ENCODE data around the gene TMEM231.
"Not testable (repeated sequence)": the region's sequence is repeated elsewhere in the genome, so short reads cannot be mapped to it uniquely, and the experiment has no call there.

The TMEM231 gene

DNA sequence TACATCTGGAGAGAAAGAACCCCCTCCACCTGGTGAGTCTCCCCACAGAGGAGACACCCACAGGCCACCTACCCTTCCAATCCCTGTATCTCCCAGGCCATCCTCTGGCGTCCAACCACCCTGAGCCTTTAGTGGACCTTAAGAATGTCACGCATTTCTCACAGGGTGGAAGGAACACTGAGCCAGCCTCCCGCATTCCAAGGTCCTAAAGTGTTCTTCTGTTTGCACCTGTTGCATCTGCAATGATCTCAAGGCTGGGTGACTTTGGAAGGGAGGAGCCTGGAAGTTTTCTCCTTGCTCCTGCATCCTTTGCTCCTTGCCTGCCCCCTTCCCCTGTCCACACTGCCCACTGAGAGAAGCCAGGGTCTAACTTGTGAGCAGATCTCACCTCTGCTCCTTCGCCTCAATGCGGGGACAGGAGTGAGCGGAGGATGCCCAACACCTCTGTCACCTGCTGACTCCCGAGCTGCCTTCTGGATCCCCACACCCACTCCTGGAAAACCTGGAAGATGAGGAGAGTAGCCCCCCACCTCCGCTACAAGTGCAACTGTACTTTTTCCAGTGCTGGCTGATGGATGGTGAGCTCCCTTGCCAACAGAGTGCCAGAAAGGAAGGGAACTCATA, 23.8 kb downstream of the TMEM231 start:
- DNase-seq (ENCODE audit: low spot score): no peak

DNA sequence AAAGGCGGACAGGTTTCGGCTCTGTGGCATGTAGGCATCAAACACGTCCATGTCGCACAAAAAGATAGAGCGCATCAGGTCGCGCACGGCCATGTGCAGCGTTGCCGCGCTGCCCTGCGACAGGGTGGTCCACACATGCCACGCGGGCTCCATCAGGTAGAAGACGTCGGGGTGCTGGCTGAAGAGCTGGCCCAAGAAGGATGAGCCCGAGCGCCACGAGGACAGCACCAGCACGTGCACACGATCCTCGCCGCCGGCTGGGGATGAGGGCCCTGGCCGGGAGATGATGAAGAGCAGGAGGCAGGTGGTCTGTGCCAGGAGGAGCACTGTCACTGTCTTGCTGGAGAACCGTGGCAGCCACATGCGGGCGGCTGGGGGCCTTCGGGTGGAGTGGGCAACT, 26.1 kb downstream of the TMEM231 start:
- DNase-seq (ENCODE audit: low spot score): no peak

DNA sequence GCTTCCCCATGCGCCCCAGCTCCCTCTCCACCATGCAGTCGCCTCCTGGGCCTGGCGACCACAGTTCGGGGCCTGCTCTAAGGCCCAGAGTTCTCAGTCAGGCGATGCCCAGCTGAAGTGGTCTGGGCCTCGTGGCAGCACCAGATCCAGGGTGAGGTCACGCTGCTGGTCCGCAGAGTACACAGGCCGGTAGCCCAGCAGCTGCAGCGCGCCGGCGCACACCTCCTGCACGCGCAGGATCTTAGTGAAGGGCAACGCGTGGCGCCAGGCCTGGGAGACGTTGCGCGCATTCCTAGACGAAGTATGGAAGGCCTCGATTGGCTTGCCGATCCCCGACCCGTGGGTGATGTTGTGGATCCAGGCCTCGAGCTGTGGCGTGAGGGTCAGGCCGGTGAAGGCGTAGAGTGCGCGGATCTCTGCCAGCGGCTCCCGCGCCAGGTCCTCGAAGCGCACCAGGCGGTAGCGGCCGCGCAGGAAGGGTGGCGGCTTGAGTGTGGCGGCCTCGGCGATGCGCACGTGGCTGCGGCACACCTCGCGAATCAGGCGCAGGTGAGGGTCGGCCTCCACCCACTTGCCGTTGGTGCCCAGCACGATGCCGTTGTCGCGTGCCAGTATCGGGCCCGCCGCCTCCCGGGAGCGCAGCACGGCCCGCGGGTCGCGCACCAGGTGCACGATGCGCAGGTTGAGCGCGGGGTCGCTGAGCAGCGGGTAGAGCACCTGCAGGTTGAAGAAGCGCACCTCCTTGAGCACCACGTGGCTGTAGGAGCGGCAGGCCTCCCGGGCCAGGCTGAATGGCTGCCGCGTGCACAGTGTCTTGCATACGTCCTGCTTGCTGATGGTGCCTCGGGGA, 26.8 kb downstream of the TMEM231 start:
- no peak for DNase-seq (ENCODE audit: low spot score)

DNA sequence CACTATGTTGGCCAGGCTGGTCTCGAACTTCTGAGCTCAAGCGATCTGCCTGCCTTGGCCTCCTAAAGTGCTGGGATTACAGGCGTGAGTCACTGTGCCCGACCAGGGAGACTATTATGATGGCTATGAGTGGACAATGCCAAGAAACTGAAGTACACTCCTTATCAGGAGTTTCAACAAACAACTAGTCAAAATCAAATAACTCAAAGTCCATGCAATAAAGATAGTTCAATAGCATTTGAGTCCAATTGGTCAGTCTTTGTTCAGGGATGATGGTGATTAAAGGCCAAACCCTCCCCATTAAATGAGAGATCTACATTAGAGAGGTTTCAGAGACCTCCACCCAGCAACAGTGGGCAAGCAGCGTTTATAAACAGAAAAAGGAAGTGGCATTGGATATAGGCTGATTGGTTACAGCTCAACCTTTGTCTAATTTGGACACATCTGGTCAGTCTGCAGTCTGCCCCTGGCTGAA, 28.2 kb downstream of the TMEM231 start:
- DNase-seq (ENCODE audit: low spot score): no peak

DNA sequence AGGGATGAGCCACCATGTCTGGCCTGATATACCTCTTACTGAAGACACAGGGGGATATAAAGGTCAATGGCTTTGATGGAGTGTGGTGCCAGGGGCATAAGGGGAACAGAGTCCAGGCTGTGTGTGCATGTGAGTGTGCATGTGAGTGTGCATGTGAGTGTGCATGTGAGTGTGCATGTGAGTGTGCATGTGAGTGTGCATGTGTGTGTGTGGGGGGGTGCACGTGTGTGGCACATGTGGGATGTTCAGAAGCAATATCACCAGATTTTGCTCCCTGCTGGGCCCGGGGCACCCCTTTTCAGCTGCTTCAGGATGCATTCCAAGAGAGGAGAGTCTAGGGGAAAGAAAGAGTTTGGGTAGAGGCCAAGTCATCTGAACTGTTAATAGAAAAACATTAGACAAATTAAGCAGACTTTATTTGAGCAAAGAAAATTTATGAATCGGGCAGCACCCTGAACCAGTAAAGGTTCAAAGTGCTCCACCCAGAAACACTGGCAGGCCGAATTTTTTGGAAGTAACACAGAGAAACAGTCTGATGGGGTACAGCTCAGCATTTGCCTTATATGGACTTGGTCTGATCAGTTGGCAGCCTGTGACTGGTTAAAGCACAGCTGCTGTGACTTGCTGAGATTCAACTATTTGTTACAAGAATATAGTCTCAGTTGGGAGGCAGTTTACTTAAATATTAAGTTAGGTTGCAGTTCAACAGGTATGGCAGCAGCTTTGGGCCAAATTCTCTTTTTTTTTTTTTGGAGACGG, 29.8 kb downstream of the TMEM231 start:
- no peak for DNase-seq (ENCODE audit: low spot score)

DNA sequence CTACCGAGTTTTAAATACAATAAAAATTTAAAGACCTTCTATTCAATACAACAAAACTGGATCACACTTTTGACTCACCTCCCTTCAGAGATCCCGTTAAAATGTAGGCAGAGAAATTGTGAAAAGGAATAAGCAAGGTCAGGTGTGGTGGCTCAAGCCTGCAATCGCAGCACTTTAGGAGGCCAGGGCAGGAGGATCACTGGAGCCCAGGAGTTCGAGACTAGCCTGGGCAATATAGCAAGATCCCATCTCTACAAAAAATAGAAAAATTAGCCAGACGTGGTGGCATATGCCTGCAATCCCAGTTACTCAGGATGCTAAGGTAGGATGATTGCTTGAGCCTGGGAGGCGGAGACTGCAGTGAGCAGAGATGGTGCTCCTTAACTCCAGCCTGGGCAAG, 36.9 kb downstream of the TMEM231 start:
- no peak for DNase-seq (ENCODE audit: low spot score)

DNA sequence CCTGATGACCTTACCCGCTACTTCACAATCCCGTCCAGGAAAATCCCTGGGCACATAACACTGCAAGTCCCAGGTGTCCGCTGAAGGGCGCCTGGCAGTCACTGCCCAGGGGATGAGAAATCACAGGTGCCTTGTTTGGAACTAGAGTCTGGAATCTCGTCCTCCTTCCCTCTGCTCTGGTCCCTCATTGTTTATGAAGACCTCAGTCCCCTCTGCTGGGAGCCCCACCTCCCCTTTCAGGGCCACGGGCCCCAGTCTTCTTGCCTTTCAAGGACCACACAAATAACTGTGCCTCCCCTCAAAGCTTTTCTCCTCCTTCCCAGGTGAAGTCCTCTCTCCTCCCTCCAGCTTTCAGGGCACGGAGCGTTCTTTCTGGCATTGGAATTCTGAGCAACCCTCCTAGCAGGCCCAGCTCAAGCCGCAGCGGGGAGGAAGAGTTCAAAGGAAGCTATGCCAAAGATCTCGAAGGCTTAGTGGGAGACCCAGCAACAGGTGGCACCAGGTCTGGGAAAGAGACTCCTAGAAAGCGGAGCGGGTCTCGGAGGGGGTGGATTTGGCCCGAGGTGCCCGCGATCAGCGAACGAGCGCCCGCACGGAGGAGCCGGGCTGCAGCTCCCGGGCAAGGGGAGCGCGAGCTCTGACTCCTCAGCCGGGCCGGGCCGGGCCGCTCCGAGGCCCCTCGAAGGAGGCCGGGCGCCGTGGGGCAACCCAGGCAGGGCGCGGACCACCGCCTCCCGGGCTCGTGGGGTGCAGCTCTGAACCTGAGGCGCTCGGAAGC, 39.7 kb downstream of the TMEM231 start:
- not testable (repeated sequence) for DNase-seq (ENCODE audit: low spot score)

DNA sequence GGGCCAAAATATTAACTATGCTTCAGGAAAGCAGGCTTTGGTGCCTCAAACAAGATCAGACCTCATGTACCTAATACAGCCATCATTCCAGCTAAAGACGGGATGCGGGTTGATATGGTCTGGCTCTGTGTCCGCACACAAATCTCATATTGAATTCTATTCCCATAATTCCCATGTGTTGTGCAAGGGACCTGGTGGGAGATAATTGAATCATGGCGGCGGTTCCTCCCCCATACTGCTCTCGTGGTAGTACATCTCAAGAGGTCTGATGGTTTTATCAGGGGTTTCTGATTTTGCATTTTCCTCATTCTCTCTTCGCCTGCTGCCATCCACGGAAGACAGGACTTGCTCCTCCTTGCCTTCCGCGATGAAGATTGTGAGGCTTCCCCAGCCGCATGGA, 41.8 kb downstream of the TMEM231 start:
- no peak for DNase-seq (ENCODE audit: low spot score)

DNA sequence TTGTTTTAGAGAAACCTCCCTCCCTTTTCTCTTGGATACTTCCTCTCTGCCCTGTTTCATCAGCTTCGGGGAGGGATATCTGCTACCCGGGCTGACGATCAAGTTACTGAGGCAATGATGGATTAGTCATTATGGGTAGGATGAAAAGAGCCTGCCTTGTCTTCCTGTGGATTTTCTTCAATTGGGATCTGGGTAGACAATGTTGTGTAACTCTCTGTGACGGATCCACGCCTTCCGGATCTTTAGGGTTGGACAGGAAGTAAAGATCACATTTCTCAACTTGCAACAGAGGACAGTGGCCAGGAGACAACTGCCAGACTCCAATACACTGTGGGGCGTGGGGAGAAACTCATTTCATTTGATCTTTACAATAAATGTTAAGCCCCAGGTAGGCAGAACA, 49.5 kb downstream of the TMEM231 start:
- peak; percentile 35 for DNase-seq (ENCODE audit: low spot score)

DNA sequence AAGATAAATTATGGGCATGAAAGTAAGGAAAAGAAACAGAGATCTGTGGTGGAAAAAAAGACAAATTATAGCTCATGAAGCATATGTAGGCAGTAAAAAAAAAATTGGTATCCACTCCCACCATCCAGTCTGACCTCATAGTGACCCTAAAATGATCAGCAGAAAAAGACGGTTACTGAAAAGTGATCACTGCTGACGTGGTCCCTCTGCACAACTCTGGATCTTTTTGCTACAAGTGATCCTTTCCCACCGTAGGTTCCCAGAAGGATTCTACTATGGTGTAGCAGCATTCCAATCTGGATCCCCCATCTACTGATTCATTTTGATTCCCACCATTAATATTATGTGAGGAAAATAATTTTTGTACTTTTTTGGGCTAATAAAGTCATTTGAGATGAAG, 49.9 kb downstream of the TMEM231 start:
- DNase-seq (ENCODE audit: low spot score): no peak

DNA sequence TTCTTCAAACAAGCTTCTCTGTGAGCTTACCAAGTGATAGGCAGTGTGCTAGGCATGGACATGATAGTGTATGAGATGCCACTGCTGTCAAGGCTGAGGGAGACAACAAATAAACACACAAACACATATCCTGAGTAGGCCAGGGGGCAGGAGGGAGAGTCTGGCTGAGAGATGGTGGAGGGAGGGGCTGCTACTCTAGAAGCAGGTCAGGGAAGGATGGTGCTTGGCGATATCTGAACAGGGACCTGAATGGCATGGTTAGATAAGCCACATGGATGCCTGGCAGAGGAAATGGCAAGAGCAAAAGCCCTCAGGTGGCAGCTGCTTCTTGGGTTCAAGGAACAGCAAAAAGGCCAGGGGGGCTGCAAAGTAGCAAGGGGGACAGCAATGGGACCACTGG, 52.3 kb downstream of the TMEM231 start:
- no peak for DNase-seq (ENCODE audit: low spot score)

DNA sequence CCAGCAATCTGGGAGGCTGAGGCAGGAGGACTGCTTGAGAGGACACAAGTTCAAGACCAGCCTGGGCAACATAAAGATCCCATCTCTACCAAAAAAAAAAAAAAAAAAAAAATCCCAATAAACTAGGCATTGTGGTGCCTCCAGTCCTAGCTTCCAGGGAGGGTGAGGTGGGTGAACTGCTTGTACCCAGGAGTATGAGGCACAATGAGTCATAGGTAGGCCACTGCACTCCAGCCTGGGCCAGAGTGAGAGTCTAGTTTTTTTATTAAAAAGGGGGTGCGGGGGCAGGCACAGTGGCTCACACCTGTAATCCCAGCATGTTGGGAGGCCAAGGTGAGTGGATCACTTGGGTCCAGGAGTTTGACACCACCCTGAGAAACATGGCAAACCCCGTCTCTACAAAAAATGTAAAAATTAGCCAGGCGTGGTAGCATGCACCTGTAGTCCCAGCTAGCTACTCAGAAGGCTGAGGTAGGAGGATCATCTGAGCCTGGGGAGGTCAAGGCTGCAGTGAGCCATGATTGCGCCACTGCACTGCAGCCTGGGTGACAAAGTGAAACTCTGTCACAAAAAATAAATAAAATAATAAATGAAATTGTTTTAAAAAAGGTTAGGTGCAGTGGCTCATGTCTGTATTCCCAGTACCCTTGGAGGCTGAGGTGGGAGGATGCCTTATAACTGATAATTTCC, 53.0 kb downstream of the TMEM231 start:
- no peak for DNase-seq (ENCODE audit: low spot score)

DNA sequence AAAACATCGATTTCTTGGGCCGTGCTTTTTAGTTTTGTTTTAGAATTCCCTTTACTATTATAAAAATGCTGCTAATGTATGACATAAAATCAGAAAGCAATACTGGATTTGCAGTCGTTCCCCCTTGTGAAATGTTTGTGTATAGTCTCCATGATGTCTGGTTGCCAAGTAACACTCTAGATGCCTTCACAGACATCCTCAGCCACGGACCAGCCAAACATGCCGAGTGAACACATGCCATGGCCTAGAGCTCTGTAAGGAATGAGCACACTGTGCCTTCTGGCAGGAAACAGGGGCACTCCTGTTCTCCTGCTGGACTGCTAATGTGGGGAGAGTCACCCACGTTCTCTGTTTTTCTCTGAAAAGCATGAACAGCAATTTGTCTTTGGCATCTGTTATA, 54.2 kb downstream of the TMEM231 start:
- peak; percentile 67 for DNase-seq (ENCODE audit: low spot score)

DNA sequence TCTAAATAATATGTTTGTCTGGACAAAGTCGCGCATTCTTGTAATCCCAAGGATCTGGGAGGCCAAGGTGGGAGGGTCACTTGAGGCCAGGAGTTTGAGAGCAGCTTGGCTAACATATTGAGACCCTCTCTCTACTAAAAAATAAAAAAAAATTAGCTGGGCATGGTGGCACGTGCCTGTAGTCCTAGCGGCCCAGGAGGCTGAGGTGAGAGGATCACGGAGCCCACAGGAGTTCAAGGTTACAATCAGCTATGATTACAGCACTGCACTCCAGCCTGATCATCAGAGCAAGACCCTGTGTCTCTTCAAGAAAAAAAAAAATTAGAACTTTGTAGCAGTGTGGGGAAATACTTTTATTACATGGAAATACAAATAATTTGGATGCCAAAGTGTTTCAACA, 54.7 kb downstream of the TMEM231 start:
- DNase-seq (ENCODE audit: low spot score): no peak

DNA sequence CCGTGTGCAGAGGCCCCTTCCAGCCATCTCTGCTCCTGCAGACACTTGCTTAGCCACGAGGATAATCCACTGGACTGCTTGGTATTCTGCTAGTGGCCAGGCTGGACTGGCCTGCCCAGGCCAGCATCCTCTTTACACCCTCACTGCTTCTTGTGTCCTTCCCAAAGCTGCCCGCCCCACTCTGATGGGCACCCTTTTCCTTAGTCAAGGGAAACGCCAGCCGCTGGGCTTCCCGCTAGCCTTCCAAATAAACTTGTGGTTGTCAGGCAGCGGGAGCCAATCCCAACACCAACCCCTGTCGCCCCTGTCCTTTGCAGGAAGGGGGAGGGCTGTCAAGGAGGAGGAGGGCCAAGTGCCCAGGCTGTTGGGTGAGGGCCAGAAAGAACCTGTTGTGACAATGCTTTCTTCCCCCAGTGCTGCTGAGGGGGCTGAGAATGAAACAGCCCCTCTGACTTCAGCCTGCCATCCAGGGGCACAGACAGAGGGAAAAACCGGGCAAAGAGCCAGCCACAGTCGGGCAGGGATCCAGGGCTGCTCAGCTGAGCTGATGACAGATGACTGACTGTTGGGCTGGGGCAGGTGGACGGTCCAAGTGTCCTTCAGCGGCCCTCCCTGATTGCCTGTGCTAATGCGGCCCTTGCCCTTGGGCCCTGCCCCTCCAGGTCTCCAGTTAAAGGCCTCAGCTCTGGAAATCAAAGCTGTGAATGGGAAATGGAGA, 57.3 kb downstream of the TMEM231 start:
- peak; percentile 74 for DNase-seq (ENCODE audit: low spot score)

DNA sequence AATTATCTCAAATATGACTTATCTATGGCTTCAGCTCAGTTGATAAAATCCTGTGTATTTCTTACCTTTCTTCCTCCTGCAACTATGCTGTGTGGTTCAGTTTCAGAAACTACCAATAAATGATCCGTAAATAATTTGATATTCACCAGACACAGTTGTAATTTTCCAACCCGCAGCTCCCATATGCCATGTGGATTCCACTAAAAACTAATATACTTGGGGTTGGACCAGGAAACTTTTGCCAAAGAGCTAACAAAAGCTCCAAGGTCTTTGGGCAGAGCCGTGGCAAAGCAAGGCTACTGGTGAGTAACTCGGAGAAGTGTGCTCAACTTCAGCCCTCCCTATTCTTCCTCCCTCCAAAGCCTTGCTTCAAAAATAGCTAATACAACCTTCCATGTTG, 58.5 kb downstream of the TMEM231 start:
- peak; percentile 16 for DNase-seq (ENCODE audit: low spot score)

DNA sequence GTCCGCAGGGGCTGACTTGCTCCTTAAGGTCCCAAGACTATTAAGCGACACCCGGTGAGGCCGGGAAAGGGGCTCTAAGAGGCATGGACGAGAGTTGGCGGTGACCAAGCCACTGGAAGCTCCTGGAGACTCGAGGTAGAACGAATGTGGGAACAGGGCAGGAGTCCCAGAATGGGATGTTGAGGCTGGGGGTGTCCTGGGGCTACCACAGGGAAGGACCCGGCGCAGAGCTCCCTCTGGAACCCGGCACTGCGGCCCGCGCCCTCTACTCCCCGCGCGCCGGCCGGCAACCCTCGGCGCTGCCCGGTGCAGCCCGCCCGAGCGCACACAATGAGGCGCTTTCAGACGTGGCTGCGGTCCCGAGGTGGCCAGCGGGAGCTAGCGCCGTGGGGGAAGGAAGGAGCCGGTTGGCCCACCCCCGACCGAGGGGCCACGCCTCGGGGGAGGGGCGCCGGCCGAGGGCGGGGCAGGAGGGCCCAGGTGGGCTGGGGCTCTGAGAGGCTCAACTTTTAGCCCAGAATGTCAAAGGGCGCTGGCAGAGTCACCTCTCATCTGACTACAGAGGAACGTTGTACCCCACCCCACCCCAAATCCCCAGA, 60.9 kb downstream of the TMEM231 start, which contains the start of gene CHST6:
TSS of gene CHST6 (minus strand) at position 366 of the 599 bp plus-strand sequence. CDS start 15,613 bp downstream, outside the sequence.
- peak; percentile 84 for DNase-seq (ENCODE audit: low spot score)

DNA sequence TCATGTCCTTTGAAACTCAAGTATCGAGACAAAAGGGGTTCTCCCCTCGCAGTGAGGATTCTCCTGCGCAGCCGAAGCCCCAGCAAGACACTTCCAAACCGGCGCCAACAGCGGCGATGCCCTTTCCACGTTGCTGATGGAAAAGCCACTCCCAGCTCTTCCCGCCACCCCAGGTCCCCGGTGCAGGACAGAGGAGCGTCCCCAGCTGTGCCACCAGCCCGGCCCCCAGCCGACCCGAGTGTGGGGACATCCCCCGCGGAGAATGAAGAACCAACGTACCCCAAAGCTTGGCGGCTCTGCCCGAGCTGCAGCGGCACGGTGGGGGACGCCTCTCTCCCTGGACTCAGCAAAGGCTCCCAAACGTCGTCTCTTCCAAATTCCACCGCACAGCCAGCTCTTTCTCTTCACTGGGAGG, 61.4 kb downstream of the TMEM231 start:
- peak; percentile 32 for DNase-seq (ENCODE audit: low spot score)

DNA sequence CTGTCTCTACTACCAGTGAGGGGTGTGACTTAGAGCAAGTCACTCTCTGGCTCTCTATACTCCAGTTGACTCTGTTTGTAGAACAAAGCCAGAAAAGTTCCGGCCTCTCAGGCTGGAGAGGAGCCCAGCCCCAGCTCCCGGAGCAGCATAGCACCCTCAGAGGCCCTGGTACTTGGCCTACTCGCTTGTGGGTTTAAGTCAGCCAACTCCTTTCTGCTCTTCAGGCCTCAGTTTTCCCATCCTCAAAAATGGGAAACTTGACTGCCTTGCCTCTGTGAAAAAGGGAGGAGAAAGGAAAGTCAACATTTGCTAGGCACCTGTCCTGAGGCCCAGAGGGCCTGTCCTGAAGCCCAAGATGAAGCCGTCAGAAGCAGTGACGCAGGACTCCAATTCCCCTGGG, 61.9 kb downstream of the TMEM231 start:
- no peak for DNase-seq (ENCODE audit: low spot score)

DNA sequence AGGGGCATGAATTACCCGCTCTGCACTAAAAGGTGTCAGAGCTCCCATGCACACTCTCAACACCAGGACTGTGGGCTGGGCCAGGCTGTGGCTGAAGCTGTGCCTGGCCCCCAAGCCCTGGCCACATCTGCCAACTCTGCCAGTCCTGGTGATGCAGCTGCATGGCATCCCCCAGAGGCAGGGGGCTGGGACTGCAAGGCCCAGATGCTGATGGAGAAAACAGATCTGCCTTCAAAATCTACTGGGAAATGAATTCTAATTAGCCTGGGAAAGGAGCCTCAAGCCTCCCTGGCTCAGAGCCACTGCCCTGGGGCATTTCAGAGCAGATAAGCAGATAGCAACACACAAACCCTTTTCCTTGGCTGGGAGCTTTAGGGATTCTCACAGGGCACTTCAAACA, 64.2 kb downstream of the TMEM231 start:
- peak; percentile 89 for DNase-seq (ENCODE audit: low spot score)

Data from Ammon's horn (tissue), 1 donor.